HG03135 (cell line): ENCODE measurements around the gene LPP.

Experiments
- ATAC-seq: cut with Tn5 transposase; IDR thresholded peaks from one replicate; pipeline ENCODE4 v1.9.1; 2021; ENCODE audit warnings: mild to moderate bottlenecking, moderate library complexity; ENCODE audit not compliant: unreplicated experiment

LPP gene

DNA sequence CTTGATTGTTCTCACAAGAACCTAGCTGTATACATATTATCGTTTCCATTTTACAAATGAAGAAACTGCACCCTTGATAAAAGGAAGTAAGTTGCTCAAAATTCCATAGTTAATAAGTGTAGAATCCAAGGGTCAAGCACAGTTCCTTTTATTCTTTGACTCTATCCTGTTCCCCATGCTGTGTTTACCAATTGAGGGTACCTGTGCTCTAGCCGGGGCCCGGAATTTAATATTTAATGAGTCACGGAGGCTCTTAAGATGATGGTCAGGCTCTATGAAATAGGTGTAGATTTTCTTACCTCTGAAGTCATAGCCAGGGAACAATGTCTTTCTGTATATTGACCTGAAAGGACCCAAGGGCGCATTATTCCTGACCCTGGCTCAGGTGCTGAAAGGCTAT is 65.2 kb downstream of the LPP start:
- no peak for ATAC-seq

DNA sequence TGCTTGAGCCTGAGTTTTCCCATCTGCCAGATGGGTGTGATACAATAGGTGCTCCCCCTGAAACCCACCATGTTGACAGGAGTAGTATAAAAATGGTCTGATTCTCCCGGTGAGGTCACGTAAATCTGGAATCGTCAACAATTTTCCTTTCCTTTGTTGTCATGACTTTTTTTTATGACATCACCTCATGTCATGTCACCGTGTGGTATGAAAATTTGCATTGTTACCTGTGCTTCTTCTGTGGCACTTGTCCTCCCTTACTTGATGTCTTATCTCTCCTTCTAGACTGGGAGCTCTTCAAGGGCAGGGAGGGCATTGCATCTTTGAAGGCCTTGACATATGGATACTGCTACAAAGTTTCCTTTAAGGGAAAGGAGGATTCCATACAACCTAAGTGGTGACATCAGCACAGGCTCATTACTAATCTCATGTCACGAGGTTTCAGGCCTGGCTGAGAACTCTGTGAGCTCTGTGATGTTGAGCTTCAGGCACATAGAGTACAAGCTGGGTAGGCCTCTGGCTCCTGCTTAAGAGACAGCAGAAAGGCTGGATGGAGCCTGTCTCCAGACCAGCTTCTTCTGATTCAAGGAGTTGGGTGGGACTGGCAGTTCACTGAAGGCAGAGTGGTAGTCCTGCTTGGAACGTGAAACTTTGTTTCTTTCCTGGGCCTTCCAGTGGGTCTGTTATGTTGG is 66.3 kb downstream of the LPP start:
- ATAC-seq = no peak

DNA sequence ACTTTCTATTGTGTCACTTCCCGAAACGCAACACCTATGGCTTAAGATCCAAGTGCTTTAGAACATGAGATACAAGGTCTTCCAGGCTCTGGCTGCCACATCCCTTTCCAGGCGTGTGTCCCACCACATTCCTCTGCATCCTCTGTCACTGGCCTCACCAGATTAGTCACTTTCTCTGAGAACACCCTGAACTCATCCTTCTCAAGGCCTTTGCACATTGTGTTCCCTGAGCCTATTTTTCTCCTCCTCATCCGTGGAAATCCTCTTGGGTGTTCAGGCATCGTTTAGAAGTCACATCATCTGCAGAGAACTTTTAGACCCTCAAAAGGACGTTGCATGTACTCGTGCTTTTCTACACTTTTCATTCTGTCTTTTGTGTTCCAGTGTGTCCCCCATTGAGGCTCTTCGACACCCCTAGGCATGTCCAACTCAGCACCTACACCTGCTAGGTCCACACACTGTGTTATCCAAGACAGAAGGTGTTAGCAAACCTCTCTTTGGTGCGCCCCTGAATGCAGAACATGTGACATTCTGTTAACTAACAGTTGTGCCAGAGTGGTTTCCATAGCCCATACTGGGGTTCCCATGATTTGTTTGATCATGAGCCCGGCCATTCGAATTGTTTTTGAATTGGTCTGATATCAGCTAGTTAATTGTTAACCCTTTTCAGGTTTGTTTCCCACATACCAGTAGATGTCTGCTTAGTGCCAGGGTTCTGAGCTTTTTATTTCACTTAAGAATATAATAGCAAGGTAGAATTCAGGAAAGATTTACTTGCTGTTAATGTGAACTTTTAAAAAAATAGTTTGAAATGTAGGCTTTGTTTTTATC is 67.2 kb downstream of the LPP start:
- no peak for ATAC-seq

DNA sequence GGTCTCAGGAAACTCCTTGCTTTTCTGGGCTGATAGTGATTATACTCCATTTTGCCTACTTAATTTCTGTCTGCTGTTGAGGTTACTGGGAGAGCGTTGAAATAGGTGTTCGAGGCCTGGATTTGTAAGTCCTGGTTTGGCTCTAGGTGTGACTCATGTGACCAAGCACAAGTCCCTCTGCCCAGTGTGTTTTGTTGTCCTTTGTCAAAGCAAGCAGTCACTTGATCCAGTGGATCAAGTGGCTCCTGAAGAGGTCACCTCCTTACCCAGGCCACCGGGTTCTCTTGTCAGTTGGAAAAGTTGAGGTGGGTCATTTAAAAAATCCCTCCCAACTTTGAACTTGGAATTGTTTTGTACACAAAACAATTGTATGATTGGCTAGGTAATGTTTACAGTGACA is 70.0 kb downstream of the LPP start:
- ATAC-seq = no peak

DNA sequence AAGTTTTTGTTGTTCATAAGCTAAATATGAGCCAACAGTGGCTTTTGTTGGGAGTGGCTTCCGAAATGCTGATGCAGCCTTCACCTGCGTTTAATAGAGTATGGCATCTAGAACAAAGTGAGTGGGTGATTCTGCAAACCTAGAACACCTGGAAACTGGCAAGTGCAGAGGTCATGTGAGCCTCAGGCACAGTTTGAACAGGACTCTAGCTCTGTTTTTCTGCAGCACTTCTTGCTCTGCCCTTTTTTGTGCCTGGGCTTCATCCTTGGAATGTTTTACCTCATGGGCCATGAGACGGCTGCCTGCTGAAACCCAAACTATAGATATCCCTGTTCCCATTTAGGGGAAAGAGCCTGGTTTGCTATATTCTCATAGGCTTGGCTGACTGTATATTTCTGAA is 73.5 kb downstream of the LPP start:
- ATAC-seq = no peak

DNA sequence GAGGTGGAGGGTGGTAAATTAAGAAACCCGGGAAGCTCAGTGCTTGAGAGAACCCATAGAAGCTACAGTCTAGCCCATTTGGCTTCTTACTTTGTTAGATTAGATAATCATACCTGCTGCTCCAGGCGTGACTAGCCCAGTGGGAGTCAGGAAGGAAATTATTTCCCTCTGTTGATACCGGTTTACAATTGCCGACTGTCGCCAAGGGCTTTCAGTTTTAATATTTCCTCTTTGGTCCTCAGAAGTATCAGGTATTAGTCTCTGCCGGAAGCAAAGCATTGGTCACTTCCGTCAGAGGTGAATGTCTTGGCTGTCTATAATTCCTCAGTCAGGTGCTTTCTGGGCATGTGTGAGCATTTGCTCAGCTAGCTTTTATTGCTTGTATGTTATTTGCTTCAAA is 75.2 kb downstream of the LPP start:
- ATAC-seq = no peak

DNA sequence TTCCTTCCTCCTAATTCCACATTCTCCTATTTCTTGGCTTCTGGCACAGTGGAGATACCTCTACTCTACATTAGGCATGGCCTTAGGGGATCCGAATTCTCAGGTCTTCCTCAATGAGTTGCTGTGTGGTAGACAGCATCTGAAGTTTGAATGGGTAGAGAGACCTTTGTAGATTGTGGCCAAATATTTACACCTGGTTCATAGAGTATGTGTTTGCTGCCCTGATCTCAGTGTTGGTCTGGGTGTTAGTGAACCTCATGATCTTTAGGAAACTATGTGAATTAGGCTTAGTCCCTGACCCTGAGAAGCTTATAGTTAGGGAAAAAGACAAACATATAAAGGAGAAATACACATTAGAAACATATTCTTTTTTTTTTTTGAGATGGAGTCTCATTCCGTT is 75.8 kb downstream of the LPP start:
- ATAC-seq = no peak

DNA sequence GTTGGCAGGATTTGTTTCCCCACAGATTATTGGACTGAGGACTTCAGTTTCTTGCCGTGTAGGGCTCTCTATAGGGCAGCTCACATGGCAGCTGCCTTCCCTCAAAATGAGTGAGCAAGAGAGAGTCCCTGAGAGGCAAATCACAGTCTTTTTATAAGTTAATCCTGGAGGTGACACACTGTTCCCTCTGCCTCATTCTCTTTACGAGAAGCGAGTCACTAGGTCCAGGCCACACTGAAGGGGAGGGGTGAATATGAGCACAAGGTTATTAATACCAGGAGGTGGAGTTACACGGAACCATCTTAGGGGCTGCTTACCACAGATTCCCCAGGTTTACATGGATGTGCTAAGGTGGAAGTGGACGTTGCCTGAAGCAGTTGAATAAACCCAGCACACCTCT is 77.0 kb downstream of the LPP start:
- ATAC-seq = no peak

DNA sequence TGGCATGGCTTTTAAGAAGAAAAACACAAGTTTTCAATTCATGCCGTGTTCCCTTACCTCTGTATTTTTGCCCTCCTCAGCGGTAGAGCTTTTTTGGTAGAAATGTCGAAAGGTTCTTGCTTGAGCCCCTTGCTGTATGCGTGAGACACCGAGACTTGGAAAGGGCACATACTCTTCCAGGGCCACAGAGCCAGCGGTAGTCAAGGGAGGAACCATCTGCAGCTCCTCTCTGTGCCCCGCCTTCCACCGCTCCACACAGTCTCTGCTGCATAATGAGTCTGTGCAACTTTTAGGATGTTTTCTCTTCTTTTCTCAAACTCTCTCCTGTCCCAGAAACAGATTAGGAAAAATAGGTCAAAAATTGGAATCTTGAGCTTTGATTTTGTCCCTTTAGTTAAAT is 77.5 kb downstream of the LPP start:
- no peak for ATAC-seq

DNA sequence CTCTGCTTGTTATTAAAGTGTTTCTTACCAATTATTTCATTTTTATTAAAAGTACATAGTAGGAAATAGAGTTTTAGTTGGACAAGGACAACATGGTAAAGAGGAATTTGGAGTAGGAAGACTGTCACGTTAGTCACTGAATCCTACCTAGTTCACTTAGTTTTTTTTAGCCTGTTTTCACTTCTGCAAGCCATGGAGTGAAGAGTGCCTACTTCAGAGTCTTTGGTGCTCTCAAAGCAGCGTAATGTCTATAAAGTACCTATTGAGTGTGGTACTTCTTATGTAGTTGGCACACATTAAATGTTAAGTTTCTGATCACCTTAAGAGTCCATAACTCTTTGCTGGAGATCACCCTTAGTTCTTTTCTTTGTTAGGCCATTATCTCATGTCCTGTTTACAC is 78.7 kb downstream of the LPP start:
- no peak for ATAC-seq

DNA sequence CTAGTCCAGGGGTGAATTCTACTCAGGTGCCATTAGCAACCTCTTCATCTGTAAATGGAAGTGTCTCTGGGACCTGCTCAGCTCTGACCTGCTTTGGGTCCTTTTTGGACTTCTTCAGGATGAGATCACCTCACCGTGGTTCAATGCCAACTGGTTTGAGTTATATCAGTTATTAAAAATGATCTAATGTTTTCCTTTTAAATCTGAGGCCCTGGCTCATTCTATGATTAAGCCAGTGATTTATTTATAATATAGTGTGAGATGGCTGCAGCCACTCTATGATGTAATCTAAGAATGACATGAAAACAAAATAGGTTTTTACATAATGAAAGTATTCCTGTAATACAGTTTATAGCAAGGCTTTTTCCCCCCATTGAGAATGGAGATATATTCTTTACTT is 79.4 kb downstream of the LPP start:
- ATAC-seq = no peak

DNA sequence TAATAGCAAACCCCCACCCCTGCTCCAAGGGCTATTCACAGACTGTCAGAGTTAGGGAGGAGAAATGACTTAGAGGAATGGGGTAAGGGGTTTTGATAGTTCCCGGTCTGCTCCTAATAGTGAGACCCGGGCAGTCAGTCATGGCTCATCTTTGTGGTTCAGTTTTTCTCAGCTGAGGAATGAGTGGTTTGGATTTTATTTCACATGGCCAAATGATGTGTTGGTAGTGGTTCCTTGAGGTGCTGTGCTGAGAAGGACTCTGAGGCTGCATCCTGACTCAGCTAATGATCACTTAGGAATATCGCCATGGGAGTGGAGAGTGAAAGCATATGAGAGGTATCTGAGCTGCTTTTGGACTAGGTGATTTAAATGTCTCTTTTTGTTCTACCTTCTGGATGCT is 80.2 kb downstream of the LPP start:
- ATAC-seq = no peak

DNA sequence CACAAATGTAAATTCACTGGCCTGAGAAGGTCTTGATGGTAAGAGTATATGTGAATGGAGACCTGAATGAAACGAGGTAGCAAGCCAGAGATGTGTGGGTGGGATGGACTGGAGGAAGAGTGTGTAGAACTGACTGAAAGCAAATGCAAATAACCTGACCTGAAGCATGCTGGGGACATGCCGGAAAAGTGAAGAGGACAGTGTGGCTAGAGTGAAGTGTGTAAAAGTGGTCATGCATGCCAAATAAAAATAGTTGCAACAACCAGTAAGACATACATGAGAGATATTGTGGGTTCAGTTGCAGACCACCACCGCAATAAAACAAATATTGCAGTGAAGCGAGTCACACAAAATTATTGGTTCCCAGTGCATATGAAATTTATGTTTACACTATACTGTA is 82.3 kb downstream of the LPP start:
- ATAC-seq = no peak

DNA sequence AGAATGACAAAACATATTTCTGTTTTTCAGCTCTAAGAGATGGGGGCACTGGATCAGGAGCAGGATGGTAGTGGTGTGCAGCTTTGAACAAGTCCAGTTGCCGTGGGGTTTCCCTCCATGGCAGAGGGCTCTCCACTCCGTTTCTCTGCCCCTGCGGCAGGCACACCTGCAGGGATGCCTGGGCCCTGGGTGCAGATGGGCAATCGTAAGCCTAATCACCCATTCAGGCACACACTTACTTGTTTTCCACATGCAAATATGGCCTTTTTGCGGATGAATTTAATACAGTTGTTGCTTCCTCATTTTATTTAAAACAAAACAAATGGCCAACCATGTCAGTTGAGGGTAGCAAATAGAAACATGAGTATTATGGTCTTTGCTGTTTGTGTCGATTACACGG is 85.1 kb downstream of the LPP start:
- ATAC-seq = no peak

DNA sequence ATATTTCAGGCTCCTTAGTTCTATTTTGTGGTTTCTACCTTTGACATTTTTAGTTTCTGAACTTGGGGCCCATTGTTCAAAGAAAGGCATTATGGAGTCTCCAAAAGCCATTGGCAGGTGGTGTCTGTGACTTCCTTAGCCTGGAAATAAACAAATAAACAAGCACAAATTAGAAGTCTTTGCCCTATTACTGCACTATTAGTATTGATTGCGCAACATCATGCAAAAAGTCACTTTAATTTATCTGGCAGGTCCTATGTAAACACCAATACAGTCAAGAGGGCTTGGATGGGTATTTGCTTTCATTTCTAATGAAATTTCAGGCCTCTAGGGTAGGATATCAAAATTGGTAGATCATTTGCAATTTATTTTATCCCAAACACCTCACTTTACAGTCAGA is 85.6 kb downstream of the LPP start:
- no peak for ATAC-seq

DNA sequence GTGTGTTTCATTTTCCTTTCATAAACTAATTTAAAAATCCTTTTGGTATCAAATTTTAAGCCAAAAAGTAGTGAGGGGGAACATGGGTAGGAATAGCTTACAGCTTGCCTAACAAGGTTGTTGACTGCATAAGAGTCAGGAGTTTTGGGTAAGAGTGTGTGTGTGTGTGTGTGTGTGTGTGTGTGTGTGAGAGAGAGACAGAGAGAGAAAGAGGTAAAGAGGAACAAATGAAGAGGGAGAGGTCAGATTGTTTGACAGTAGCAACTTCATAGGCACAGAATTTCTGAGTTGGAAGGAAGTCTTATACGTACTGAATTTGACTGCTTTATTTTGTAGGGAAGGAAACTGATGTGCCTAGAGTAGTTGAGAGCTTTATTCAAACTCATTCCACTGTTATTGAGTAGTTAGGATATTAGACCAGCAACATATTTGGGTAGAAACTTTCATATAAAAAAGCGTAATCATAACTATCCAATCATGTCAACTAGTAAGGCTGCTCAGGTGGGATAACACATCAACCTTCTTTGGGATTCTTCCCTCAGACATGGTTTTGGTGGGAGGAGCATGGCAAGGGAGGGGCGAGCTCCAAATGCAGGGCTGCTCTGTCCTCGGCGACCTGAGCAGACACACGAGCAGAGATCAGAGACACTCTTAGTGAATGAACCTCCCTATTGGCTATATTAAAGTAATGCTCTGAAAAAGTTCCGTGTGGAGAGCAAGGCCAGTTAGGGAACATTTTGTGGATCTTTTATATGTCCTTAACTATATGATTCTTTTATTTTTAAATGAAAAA is 86.4 kb downstream of the LPP start:
- ATAC-seq = no peak

DNA sequence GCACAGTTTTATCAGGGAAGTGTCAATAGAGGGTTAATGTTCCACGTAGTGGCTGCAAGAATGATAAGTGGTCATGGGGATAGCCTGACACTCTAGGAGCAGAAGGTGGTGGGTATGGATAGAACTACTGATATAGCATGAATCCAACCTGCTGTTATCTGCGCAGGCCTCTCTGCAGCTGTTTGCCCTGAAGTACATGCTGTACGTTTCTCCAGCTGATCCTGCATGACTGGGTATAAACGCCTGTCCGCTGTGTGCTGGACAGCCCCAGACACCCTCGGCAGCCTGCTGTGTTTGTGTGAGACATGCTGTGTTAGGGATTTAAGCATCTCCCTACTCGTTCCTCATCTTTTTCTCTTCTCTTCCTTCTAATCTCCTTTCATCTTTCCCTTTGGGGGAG is 87.1 kb downstream of the LPP start:
- ATAC-seq = no peak

DNA sequence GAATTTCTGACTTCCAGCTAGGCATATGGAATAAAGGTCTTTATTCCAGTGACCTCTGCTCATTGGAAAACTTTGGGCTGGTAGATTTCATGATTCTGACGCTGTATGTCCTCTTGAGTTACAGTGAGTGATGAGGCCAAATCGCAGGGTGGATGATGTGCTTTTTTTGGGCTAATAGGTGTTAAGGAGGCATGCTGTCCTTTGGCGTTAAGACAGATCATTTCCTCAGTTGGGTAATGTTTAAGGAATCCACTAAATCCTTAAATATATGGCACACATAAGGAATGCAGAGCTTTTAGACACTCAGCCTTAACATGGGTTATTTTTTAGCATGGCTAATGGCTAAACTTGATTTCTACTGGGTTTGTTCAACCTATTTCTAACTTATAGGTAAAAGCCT is 87.9 kb downstream of the LPP start:
- no peak for ATAC-seq

DNA sequence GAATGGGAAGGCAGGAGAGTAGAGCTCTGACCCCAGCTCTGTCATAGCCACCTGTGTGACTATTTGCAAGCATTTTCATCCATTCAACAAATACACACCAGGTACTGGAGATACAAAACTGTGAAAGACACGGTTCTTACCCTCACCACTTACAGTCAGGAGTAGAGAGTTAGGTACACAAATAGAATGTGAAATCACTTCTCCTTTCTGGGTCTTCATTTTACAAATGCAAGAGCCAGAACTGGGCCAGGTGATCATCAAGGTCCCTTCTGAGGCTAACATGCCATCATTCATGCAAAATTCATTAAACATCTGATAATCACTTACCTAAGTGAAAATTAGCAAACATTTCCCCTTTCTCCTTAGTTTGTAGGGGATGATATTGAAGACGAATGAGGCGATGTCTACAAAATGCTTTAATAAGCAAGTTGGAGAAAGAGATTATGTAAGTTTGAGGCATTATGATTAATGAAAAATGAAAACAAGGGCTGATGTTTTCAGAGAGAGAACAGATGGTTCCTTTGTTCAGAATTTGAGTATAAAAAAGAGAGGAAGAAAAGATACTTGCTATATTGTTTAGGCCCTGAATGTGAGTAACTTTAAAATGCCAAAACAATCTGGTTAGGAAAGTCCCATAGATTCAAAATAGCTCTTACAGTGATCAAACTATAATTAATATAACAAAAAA is 88.6 kb downstream of the LPP start:
- ATAC-seq = no peak

DNA sequence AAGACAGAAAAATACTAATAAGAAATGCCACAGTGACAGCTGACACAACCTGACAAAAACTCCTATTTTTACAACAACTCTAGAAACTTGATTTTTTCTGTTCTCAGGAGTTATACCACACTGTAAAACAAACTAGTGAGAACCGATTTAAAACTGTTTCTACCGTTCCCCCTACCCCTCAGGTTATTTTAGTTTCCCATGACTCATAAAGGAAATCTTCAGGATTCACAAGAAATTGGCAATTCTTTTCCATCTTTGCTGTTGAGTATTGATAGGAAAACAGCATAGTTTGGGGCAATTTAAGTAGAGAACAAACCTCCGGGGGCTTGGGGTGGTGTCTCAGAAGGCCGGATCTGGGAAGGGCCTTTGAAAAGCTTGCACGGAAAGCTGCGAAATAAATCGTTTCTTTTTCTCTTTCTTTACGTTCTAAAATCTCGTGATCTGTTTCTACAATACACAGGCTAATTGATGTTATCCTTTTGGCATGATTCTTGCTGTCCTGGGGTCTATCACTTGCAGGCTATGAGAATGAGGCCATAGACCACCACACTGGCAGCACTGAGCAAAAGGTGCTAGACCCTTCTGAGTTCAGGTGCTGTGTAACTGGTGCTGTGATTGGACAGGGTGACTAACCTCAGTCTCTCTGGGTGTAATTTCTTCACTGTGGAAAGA is 89.3 kb downstream of the LPP start:
- no peak for ATAC-seq

DNA sequence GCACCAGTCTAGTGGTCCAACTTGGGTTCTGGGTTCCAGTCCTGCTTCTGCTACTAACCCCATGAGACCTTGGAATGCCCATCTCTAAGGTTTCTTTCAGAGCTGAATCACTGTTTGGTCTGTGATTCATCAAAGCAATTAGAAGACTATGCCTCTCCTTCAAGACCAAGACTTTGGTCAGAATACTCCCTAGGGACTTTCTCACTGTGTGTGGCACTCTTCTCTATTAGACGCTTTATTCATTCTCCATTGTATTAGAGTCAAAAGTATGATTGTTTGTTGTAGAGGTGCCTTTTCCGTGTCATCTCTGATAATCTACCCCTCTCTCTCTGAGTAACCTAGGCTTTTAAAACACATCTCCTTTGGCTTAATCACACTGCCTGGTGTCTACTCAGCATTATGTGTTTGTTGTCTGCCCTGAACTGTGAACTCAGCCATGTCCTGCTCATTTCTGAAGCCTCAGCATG is 90.5 kb downstream of the LPP start:
- no peak for ATAC-seq
